ACHN (cell line): ENCODE measurements around the gene MCHR2.
A peak's percentile ranks its signal among the peaks of the same experiment; 100 is the strongest.
"Not testable (repeated sequence)": the region's sequence is repeated elsewhere in the genome, so short reads cannot be mapped to it uniquely, and the experiment has no call there.

ENCODE experiments used
- DNase-seq: peaks from one replicate; pipeline ENCODE4 v3.0.0-alpha.2; 2015
- in situ Hi-C: cut with HindIII; loops from 2 replicates; pipeline ENCODE4 v1.10.0; 2017; ENCODE audit warnings: low sequenced_read_pairs, low pct_ligation_motif_present, low pct_unique_long_range_greater_than_20kb

MCHR2 gene, protein sequence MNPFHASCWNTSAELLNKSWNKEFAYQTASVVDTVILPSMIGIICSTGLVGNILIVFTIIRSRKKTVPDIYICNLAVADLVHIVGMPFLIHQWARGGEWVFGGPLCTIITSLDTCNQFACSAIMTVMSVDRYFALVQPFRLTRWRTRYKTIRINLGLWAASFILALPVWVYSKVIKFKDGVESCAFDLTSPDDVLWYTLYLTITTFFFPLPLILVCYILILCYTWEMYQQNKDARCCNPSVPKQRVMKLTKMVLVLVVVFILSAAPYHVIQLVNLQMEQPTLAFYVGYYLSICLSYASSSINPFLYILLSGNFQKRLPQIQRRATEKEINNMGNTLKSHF

DNA sequence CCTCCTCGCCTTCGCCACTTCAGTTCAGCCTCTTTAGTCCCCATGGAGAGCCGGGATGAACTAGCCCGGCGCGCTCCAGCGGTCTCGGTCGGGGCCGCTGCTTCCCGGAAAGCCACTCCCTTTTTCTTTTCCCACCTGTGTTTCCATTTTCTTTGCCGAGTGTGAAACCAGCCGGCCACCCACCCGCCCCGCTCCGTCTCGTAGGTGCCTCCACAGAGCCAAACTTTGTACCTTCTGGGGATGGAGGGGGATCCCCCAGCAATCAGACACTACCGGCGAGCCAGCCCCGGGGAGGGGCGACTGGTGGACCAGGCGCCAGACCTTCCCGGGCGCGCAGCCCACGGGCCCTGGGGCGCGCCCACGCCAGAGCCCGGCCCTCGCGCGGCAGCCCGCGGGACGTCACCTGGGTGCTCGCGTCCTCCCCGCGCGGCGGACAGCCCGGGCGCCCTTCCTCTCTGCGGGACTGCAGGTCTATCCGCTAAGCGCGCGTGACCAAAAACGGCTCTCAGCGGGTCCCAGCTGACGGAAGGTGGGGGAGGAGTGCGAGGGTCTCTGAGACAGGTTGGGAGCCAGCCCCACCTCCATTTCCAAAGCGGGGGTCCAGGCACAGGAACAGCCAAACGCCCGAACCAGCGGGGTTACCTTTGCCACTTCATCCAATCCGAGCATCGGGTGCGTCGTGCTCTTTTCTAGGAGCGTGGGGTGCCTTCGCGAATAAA lies at the start of gene MCHR2:
Gene MCHR2, minus strand, starts transcription at position 691 of the 719 bp plus-strand sequence. CDS start 38,076 bp downstream, outside the sequence.
- in situ Hi-C loops: no loop called here
- DNase-seq: no peak

DNA sequence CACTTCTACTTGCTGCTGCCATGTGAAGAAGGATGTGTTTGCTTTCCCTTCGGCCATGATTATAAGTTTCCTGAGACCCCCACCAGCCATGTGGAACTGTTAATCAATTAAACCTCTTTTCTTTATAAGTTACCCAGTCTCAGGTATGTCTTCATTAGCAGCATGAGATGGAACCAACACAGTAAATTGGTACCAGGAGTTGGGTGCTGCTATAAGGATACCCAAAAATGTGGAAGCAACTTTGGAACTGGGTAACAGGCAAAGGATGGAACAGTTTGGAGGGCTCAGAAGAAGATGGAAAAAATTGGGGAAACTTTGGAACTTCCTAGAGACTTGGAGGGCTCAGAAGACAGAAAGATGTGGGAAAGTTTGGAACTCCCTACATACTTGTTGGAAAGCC lies 44.5 kb upstream of the MCHR2 start:
- in situ Hi-C loops, DNase-seq: not testable (repeated sequence)

DNA sequence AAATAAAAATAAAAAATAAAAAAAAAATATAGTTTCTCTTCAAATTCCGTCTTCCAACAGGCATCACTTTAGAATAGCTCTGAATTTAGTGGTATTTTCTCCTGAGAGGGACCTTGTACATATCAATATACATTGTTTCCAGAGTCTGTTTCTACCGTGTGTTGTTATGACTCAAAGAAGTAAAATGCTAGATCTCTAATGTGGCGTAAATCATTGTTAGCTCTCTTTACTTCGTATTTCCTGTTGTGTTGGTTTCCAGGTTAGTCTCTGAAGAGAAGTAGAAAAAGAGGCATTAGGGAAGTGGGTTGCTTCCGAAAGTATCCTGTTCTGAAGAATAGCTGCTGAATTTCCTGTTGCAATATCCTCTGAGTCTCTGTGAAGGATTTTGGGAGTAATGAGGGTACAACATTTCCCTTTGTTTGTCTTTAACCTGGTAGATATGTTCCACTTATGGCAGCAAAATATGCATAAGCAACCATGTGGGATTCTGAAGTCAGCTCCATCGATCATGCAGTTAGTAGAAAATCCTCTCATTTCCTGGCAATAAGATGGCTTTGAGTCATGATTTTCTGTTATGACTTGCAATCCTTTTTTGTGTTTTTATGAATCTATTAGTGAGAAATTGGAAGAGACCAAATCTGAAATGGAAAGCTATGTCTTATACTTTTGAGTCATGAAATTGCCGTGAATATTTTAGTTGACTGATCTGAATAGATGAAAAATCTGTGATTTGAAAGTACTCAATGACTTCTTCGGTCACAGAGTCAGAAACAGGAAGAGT lies 42.0 kb upstream of the MCHR2 start:
- DNase-seq: peak; percentile 41
- in situ Hi-C loops: no loop called here

DNA sequence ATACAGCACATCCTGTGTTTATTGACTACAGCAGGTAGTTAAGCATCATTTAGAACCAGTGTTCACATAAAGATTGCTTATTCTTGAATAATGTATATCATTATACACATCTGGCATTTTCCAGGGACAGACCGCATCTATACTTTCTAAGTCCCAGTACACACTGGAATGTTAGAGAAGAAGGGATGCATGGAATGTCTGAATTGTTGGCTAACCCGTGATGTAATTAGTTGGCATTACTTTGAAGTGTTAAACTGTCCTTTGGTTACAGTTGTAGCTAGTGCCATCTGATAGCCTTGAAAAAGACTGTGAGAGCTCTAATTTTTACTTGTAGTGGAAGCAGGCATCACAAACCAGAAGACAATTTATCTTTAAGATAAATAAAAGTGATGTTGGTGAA lies 29.8 kb upstream of the MCHR2 start:
- in situ Hi-C loops: no loop called here
- no peak for DNase-seq

DNA sequence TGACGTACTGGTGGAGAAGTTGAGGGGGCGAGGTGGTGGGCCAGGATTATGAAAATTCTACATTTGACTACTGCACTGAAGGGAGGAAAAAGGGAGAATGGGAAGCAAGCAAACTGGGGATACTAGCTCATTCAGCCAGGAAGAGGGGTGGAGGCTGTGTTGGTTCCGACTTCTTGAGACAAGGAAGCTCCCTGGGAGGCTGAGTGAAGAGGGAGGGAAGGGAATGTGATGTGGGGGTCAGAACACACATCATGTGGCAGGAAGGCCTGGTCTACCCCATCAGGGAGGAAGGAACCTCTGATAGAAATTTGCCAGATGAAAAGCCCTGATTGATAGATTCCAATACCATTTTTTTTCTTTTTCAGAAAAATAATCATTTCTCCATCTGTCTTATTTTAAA lies 28.8 kb upstream of the MCHR2 start:
- in situ Hi-C loops: no loop called here
- no peak for DNase-seq

DNA sequence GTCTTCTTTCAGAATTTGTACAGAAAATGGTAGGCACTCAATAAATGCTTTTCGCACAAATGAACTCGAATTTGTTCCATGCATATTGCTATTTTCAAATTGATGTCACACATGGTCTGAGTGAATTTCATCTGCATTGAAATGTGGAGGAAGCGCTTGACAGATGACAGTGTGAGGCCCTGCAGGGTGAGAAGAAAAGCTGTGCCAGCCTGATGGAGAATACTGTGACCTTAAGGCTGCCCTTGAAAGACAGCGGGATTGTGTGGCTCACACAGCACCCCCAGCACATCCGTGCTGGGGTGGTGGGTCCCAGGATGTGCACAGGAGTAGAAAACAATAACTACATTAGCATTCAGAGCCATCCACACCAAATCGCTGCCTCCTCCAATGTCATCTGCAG lies 14.8 kb upstream of the MCHR2 start:
- no peak for DNase-seq
- in situ Hi-C loops: no loop called here

DNA sequence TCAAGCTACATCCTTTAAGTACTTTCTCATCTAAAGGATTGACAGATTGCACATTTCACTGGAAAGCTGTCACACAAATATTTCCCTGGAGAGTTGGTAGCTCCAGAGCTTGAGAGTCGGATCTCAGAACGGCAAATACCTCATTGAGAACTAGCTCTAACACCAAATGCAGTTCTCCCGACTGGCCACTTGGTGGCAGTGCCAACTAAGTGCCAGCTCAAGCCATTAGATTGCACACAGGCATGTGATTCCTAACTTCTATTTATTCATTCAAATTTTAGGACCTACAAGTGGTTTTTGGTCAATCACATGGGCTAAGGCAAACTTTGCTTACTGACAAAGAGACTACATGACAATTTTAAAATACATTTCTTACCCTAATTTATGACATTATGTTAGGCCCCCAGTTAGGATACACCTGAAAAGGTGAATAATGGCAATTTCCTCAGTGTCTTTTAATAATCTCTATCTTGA lies 7.9 kb upstream of the MCHR2 start:
- in situ Hi-C loops: no loop called here
- peak; percentile 59 for DNase-seq

DNA sequence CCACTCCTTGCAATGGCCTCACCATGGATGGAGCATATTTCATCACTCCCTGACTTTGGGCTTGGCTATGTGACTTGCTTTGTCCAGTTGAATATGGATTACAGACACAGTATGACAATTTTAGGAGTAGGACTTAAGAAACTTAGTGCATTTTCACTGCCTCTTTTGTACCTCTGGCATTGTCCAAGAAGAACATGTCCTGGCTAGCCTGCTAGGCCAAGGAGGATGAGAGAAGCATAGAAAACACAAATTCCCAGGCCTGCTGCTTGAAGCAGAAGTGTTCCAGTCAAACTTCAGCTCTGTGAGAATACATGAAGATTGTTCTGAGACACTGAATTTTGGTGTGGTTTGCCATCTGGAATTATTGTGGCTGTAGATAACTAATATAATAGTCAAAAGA lies 3.1 kb upstream of the MCHR2 start:
- DNase-seq: no peak
- in situ Hi-C loops: no loop called here

DNA sequence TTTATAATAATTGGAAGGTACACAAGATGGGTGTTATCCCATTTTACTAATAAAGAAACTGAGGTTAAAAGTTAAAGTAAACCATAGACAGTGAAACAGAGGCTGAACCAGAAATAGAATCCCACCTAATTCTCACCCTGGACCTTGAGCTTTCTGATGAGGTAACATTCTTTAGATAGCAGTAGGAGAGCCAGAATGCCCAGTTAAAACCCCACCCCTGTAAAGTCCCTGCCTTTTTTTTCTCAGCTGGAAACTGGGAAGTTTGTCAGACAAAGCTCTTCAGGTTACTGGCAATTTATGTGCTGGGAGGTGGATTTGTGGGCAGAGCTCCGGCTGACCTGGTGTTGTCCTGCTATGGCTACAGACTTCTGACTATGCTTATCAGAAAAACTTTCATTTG lies 1.9 kb upstream of the MCHR2 start:
- in situ Hi-C loops: no loop called here
- DNase-seq: no peak

DNA sequence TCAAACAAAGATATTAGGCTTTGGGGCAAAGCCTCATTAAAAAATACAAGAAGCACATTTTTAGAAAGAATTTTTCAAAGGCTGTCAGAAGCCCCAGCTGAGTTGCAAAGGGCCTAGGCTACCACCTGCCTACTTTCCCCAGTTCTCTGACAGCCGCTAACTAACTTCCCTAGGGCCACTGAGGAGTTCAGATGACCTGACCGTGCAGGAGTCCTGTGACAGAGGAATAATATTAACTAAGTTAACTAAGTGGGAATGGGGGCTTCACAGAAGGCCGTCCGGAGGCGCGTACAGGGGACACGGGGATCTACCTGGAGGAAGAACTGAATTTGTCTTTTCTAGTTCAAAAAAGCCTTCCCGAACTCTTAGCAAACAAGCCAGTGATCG lies 884 bp downstream of the MCHR2 start:
- no peak for DNase-seq
- in situ Hi-C loops: no loop called here

DNA sequence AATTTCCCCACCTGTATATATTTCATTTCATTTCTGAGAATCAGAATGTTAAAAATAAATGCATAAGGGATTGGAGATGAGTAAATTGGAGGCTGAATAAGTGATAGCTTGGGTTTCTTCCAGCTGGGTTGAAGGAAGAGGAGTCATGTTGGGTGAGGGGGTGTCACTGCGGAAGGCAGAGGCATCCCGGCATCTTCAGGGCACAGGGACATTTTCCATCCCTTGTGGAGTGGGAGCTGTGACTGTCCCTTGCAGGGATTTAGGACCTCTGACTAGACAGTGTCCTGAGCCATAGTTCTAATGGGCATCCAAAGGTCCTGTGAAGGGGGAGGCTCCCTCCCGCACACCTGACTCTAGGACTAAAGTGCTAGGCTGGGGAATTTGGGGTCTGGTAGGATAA lies 2.1 kb downstream of the MCHR2 start:
- in situ Hi-C loops: no loop called here
- DNase-seq: no peak

DNA sequence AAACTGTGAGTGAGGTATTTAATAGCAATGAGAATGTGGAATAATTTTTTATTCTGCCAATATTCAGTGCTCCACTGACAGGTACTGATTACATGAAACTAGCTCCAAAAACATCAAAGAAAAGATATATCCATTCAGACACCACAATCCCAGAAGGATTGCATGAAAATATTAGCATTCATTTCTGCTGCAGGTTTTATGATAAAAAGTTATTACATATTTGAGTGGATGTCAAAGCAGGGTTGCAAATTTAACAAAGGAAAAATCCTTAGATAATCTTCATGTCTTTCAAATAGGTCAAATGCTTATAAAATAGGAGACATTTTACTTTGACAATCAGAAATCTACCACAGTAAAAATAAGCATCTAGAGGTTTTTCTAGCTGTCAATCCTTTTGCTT lies 13.3 kb downstream of the MCHR2 start:
- in situ Hi-C loops: no loop called here
- DNase-seq: no peak

DNA sequence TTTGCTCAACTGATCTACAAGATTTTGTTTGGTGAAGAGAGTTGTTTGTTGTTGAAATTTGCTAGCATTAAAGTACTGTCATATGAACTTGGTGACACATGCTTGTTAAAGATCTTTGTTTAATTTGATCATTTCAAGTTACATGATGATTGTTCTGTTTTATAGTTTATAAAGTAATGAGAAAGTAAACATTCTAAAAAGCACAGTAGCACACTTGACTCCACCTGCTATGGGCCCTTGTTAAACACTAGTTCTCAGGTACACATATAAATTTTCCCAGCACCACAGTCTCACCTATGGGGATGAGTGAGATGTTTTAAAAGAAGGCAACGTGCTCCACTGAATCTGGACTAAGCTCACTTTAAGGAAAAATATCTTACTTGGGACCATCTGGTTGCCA lies 14.1 kb downstream of the MCHR2 start:
- in situ Hi-C loops: no loop called here
- DNase-seq: no peak

DNA sequence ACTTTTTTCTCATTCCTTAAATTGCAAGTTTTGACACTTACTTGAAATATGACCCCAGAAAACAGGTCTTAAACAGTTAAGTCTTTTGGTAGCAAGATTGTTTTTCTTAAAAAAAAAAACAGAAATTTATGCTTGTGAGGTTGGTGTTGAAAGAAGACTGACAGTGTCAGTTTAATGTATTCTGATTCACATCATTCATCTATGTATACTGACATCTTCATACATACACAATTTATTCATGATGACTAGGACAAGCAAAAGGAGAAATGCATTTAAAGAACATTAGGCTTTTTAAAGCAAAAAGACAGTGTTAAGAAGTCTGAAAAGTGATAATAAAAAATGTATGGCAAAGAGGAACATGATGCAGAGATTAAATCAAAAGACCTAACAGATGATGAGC lies 27.0 kb downstream of the MCHR2 start:
- in situ Hi-C loops: no loop called here
- no peak for DNase-seq

DNA sequence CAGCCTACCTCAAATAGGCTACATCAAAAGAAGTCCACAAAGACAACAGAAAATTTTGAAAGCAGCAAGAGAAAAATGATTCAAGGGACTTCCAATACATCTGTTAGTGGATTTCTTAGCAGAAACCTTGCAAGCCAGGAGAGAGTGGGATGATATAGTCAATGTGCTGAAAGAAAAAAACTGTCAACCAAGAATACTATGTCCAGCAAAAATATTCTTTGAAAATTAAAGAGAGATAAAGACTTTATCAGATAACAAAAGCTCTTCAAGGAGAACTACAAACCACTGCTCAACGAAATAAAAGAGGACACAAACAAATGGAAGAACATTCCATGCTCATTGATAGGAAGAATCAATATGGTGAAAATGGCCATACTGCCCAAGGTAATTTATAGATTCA lies 34.0 kb downstream of the MCHR2 start:
- DNase-seq: no peak
- in situ Hi-C loops: no loop called here

DNA sequence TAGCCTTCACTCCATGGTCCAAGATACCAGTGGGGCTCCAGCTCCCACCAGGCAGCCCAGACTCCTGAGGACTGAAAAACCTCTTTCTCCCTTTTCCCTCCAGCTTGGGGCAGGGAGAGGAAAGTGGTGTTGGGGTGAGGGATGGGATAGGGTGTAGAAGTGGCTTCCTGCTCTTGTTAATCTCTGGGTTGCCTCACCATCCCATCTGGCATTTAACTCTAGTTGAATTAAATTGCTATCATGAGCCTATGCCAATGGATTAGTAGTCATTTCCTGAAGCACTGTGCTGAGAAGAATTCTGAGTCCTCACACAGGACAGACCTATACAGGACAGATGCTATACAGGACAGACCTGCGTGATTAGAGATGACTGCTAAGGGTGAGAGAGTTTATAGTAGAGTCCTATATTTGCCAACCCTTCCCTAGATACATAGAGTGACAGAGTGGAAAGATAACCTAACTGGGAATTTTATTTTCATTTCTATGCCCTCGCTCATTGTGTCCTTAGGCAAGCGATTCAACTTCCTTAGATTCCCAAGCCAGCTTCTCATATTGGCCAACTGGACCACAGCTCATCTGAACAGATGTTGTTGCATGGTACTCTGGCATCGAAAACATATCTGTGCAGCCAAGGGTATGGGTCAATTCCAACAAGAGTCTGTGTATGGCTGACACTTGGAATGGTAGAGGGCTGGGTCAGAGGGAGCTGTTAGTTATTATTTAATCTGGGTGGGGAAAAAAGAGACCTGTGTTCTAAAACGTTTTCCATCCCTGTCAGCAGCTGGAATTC lies 42.8 kb downstream of the MCHR2 start:
- in situ Hi-C loops: no loop called here
- no peak for DNase-seq

DNA sequence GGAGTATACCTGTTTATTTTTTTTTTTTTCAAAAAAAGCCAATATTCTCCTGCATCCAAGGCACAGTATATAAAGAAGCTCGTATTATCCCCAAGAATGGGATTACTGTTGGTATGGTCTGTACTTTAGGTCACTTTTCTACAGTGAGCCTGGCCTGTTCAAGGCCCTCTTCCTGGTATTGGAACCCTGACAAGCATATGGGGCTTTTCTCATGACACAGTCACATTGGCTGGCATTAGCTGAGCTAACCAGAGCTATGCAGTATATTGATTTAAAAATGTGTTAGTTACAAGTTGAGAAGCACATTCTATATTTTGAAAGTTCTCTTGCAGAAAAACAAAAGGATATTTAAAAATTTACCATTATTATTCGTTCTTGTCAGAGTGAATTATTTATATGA lies 48.0 kb downstream of the MCHR2 start:
- in situ Hi-C loops: no loop called here

DNA sequence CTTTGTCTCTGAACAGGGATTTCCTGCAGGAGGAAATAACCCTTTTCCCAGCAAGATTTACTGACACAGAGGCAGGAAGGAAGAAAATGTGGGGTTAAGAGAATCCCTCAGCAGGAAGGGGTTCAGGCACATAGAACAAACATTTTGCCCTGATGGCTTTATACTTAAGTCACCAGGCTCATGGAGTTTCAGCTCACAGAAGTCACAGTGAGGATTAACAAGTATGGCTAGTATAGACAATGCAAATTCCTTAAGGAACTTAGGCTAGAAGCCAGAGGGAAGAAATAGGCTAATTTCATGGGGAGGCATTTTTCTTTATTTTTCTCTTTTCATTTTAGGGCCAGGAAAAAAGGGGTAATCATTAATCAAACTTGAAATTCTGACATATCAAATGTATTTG lies 50.2 kb downstream of the MCHR2 start:
- in situ Hi-C loops: no loop called here
- DNase-seq: no peak

More for the DNA sequence above, 48.0 kb downstream of the MCHR2 start:
- no peak for DNase-seq

DNA sequence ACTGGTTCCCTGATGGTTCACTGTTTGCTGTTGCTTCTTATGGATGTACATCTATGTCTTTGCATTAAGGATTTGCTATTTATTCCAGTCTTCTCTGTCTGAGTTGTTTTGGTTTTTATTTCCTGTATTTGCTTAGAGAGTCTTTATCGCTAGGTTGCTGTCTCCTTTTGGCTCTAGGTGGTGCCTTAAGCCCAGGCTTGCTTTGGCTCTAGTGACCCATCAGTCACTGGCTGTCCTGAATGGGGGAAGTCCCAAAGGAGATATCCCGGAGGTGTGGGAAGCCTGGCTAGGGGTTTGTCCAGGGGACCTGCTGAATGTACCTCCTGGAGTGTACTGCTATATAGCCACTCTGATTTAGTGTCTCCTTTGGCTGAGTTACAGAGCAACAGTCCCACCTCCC lies 53.4 kb downstream of the MCHR2 start:
- in situ Hi-C loops: no loop called here
- no peak for DNase-seq
